Measurements from ENCODE around the gene RLBP1. TPM values are rescaled to one million over a fixed set of nuclear protein-coding genes. Genes with fewer than 3 reads are reported as not detected.
A peak's percentile ranks its signal among the peaks of the same experiment; 100 is the strongest.

RLBP1 gene
- total and polyA plus RNA-seq, 4 donors = 0.83 to 4.5 (median 3.6) TPM

DNA sequence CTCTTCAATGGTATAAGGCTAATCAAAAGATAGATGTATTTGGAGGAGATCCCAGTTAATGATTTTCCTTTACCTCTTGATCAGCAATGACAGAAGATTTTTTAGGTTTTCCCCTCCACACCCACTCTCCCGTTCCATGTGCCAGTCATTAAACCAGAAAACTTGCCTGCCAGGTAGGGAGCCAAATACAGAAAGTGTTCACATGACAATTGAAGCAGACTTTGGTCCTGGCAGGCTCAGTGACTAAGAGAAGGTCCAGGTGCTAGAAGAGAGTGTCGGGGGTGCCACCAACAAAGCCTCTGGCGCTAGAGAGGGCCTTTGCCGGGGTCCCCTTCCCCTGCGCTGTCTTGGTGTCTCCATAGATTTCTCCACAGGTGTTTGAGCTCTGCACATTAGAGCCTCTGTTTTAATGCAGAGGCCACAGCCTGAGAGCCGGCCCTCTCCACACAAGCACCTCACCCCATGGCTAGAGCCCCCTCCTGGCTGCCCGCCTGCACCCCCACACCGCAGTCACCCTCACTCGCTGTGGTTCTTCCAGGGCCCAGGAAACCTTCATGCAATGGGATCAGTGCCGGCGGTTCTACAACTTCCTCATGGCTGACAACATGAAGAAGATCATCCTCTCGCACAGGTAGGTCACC lies 36.4 kb downstream of the RLBP1 start:
- Histone ChIP-seq H3K27me3 (ENCODE audit: control insufficient read depth, insufficient read depth, low read length) (no peaks in the 10 kb centered on the region), H3K4me3 (ENCODE audit: low read depth, low read length) (no peak overlapping the region), H3K27ac (ENCODE audit: low read depth, low read length) (no peak overlapping the region), H3K4me1 (ENCODE audit: control insufficient read depth, insufficient read depth, low read length) (peaks cover 39% of the 10 kb centered on the region), H3K9me3 (ENCODE audit: control insufficient read depth, insufficient read depth, low read length) (no peaks in the 10 kb centered on the region), H3K36me3 (ENCODE audit: control insufficient read depth, insufficient read depth, low read length) (peaks cover 40% of the 10 kb centered on the region)
- 94% methylated on average over 12 of the region's 12 CpGs for WGBS (ENCODE audit: insufficient coverage)
- no peak for DNase-seq (ENCODE audit: low read depth in 4 of 6, low spot score in 6 of 6)

GRCh38 chr15:89184357-89184756 lies 37.0 kb downstream of the RLBP1 start:
- H3K27me3 ChIP-seq (ENCODE audit: control insufficient read depth, insufficient read depth, low read length) = no peaks in the 10 kb centered on the region
- 68% methylated on average over 5 of the region's 6 CpGs for WGBS (ENCODE audit: insufficient coverage)
- no peak overlapping the region for H3K27ac ChIP-seq (ENCODE audit: low read depth, low read length)
- no peak overlapping the region for H3K4me3 ChIP-seq (ENCODE audit: low read depth, low read length)
- peaks cover 38% of the 10 kb centered on the region for H3K36me3 ChIP-seq (ENCODE audit: control insufficient read depth, insufficient read depth, low read length)
- no peaks in the 10 kb centered on the region for H3K9me3 ChIP-seq (ENCODE audit: control insufficient read depth, insufficient read depth, low read length)
- peaks cover 38% of the 10 kb centered on the region for H3K4me1 ChIP-seq (ENCODE audit: control insufficient read depth, insufficient read depth, low read length)
- peak in 1 of 6 donors; percentile 20 for DNase-seq (ENCODE audit: low read depth in 4 of 6, low spot score in 6 of 6)

DNA sequence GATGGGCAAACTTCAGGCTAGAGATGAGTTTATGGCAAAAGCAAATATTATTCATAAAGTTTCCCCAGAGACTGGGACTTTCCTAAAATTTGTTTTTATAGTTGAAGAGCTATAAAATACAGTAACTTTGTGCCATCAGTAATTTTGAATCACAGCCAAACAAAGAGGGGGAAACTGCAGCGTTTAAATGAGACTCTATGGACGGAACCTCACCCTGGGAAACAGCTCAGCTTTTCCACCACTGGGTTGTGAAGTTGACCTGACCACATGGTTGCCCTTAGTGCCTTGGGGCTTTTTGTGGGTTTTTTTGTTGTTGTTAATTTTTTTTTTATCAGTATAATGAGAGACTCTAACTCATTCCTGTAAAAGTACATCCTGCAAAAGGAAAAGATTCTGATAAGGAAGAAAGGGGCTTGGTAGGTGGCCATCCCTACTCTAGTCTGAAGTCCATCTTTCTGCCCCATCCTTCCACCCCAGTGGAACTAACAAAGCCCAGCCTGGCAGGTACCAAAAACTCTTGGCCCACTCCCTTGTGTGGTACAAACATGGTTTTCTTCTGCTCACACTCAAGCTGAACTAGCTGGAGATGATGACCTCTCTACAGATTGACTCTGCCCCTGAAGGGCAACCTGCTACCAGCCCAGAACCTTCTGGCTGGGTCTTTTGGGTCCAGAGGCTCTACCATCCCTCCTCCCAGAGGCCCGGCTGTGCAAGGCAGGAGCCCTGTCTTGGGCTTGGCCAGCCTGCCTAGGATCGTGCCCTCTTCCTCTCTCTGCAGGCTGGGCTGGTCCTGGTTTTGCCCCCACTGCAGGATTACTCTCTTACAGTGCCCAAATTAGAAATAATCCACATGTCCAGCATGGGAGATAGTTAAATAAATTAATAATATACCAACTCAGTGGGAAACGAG lies 41.2 kb downstream of the RLBP1 start:
- 100% methylated on average over 2 of the region's 5 CpGs for WGBS (ENCODE audit: insufficient coverage)
- Histone ChIP-seq H3K36me3 (ENCODE audit: control insufficient read depth, insufficient read depth, low read length) (peaks cover 35% of the 10 kb centered on the region), H3K4me3 (ENCODE audit: low read depth, low read length) (no peak overlapping the region), H3K27me3 (ENCODE audit: control insufficient read depth, insufficient read depth, low read length) (no peaks in the 10 kb centered on the region), H3K27ac (ENCODE audit: low read depth, low read length) (no peak overlapping the region), H3K4me1 (ENCODE audit: control insufficient read depth, insufficient read depth, low read length) (peaks cover 12% of the 10 kb centered on the region), H3K9me3 (ENCODE audit: control insufficient read depth, insufficient read depth, low read length) (no peaks in the 10 kb centered on the region)
- no peak for DNase-seq (ENCODE audit: low read depth in 4 of 6, low spot score in 6 of 6)

GRCh38 chr15:89178307-89178977 lies 42.9 kb downstream of the RLBP1 start:
- H3K27me3 ChIP-seq (ENCODE audit: control insufficient read depth, insufficient read depth, low read length) = no peaks in the 10 kb centered on the region
- peaks cover 23% of the 10 kb centered on the region for H3K36me3 ChIP-seq (ENCODE audit: control insufficient read depth, insufficient read depth, low read length)
- H3K4me3 ChIP-seq (ENCODE audit: low read depth, low read length) = no peak overlapping the region
- peaks cover 6% of the 10 kb centered on the region for H3K4me1 ChIP-seq (ENCODE audit: control insufficient read depth, insufficient read depth, low read length)
- WGBS (ENCODE audit: insufficient coverage) = 92% methylated on average over 8 of the region's 11 CpGs
- DNase-seq (ENCODE audit: low read depth in 4 of 6, low spot score in 6 of 6) = no peak
- H3K27ac ChIP-seq (ENCODE audit: low read depth, low read length) = no peak overlapping the region
- H3K9me3 ChIP-seq (ENCODE audit: control insufficient read depth, insufficient read depth, low read length) = no peaks in the 10 kb centered on the region

- peak in 5 of 6 donors; percentile 67 to 93 (median 77) for DNase-seq (ENCODE audit: low read depth in 4 of 6, low spot score in 6 of 6)
- Histone ChIP-seq H3K36me3 (ENCODE audit: control insufficient read depth, insufficient read depth, low read length) (peaks cover 23% of the 10 kb centered on the region), H3K27ac (ENCODE audit: low read depth, low read length) (no peak overlapping the region), H3K27me3 (ENCODE audit: control insufficient read depth, insufficient read depth, low read length) (no peaks in the 10 kb centered on the region), H3K4me1 (ENCODE audit: control insufficient read depth, insufficient read depth, low read length) (peaks cover 6% of the 10 kb centered on the region), H3K4me3 (ENCODE audit: low read depth, low read length) (no peak overlapping the region), H3K9me3 (ENCODE audit: control insufficient read depth, insufficient read depth, low read length) (no peaks in the 10 kb centered on the region)
- 0% methylated on average over 4 of the region's 6 CpGs for WGBS (ENCODE audit: insufficient coverage)
Observed at GRCh38 chr15:89177633-89178306, 43.6 kb downstream of the RLBP1 start.

GRCh38 chr15:89177116-89177515 lies 44.3 kb downstream of the RLBP1 start:
- no peaks in the 10 kb centered on the region for H3K9me3 ChIP-seq (ENCODE audit: control insufficient read depth, insufficient read depth, low read length)
- no peaks in the 10 kb centered on the region for H3K27me3 ChIP-seq (ENCODE audit: control insufficient read depth, insufficient read depth, low read length)
- H3K4me3 ChIP-seq (ENCODE audit: low read depth, low read length) = no peak overlapping the region
- DNase-seq (ENCODE audit: low read depth in 4 of 6, low spot score in 6 of 6) = no peak
- peaks cover 6% of the 10 kb centered on the region for H3K4me1 ChIP-seq (ENCODE audit: control insufficient read depth, insufficient read depth, low read length)
- H3K36me3 ChIP-seq (ENCODE audit: control insufficient read depth, insufficient read depth, low read length) = peaks cover 23% of the 10 kb centered on the region
- WGBS (ENCODE audit: insufficient coverage) = 97% methylated on average over 6 of the region's 12 CpGs
- H3K27ac ChIP-seq (ENCODE audit: low read depth, low read length) = no peak overlapping the region

DNA sequence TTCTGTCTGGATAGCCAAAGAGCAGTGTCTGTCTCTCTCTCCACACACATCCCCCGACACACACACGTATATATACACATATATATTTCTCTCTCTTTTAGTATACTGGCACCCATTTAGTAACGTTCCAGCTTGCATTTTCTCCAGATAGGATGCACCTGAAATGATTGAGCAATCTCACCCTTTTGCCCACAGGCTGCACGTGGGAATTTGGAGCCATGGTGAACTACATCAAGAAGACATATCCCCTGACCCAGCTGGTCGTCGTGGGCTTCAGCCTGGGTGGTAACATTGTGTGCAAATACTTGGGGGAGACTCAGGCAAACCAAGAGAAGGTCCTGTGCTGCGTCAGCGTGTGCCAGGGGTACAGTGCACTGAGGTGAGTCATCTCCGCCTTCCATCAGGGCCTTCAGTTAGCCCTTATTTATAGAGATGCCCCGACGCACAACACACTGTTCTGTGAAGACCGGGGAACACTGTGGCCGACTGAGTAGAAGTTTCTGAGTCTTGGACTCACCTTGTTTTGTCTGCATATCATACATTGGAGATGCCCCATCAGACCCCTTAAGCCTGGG lies 45.7 kb downstream of the RLBP1 start:
- H3K4me1 ChIP-seq (ENCODE audit: control insufficient read depth, insufficient read depth, low read length) = peaks cover 6% of the 10 kb centered on the region
- no peaks in the 10 kb centered on the region for H3K27me3 ChIP-seq (ENCODE audit: control insufficient read depth, insufficient read depth, low read length)
- no peak overlapping the region for H3K4me3 ChIP-seq (ENCODE audit: low read depth, low read length)
- no peak for DNase-seq (ENCODE audit: low read depth in 4 of 6, low spot score in 6 of 6)
- 89% methylated on average over 13 of the region's 13 CpGs for WGBS (ENCODE audit: insufficient coverage)
- no peaks in the 10 kb centered on the region for H3K9me3 ChIP-seq (ENCODE audit: control insufficient read depth, insufficient read depth, low read length)
- peaks cover 23% of the 10 kb centered on the region for H3K36me3 ChIP-seq (ENCODE audit: control insufficient read depth, insufficient read depth, low read length)
- no peak overlapping the region for H3K27ac ChIP-seq (ENCODE audit: low read depth, low read length)

DNA sequence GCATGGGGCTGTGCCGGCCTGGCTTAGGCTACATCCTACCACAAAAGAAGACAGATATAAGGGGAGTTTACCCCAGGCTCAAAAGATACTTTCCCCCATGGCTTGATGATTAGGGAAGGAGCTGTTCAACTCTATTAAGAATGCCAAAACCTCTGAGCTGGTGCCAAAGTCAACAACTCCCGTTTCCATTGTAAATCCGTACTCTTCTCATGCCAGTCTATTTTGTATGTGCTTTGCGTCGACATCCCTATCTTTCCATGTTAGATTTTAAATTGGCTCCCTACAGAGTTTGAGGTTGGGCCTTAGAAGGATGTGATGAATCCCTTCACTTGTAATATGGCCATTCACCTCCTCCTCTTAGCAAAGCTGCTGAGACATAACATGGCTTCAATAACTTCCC lies 46.9 kb downstream of the RLBP1 start:
- Histone ChIP-seq H3K9me3 (ENCODE audit: control insufficient read depth, insufficient read depth, low read length) (no peaks in the 10 kb centered on the region), H3K27ac (ENCODE audit: low read depth, low read length) (no peak overlapping the region), H3K4me3 (ENCODE audit: low read depth, low read length) (no peak overlapping the region), H3K27me3 (ENCODE audit: control insufficient read depth, insufficient read depth, low read length) (no peaks in the 10 kb centered on the region), H3K4me1 (ENCODE audit: control insufficient read depth, insufficient read depth, low read length) (peaks cover 6% of the 10 kb centered on the region), H3K36me3 (ENCODE audit: control insufficient read depth, insufficient read depth, low read length) (peaks cover 19% of the 10 kb centered on the region)
- no CpG with 5 or more reads among the region's 5 CpGs for WGBS (ENCODE audit: insufficient coverage)
- no peak for DNase-seq (ENCODE audit: low read depth in 4 of 6, low spot score in 6 of 6)

DNA sequence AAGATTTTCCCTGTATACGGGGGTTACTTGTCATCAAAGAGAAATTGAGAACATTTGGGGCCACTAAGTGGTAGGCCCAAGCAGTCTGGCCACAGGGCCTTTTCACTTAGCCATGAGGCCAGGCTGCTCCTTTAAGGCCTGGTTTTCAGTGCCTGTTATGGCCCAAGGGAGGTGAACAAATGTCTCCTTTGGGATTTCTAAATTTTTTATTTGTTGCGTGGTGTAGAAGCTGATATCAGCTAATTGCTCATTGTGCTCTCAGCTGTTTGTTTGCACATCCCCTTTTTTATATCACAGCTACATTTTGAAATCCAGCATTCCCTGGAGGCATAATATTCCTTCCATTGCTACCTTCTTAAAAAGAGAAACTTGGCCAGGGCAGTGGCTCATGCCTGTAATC lies 48.5 kb downstream of the RLBP1 start:
- Histone ChIP-seq H3K27me3 (ENCODE audit: control insufficient read depth, insufficient read depth, low read length) (no peaks in the 10 kb centered on the region), H3K4me3 (ENCODE audit: low read depth, low read length) (no peak overlapping the region), H3K27ac (ENCODE audit: low read depth, low read length) (no peak overlapping the region), H3K4me1 (ENCODE audit: control insufficient read depth, insufficient read depth, low read length) (peaks cover 6% of the 10 kb centered on the region), H3K36me3 (ENCODE audit: control insufficient read depth, insufficient read depth, low read length) (peaks cover 7% of the 10 kb centered on the region), H3K9me3 (ENCODE audit: control insufficient read depth, insufficient read depth, low read length) (no peaks in the 10 kb centered on the region)
- 80% methylated on average over 1 of the region's 2 CpGs for WGBS (ENCODE audit: insufficient coverage)
- no peak for DNase-seq (ENCODE audit: low read depth in 4 of 6, low spot score in 6 of 6)

All from spinal cord (tissue), 10 donors.